Stimulated activated CD4-positive, alpha-beta T cell treated with anti-CD3 and anti-CD28 coated beads, Interleukin-4, amount 100 ng/mL, for 1 hour (primary cell): Measurements from ENCODE around the gene SEMA6D.
"Not testable (repeated sequence)": the region's sequence is repeated elsewhere in the genome, so short reads cannot be mapped to it uniquely, and the experiment has no call there.

Source experiments
- DNase-seq: peaks from one replicate; pipeline ENCODE4 v3.0.0-alpha.2; 2020

SEMA6D gene

GRCh38 chr15:47718497-47719437 lies 1.5 kb downstream of the SEMA6D start:
- DNase-seq: no peak

GRCh38 chr15:47719730-47720129 lies 2.4 kb downstream of the SEMA6D start:
- DNase-seq: no peak

GRCh38 chr15:47720555-47720954 lies 3.2 kb downstream of the SEMA6D start:
- no peak for DNase-seq

- DNase-seq: no peak
These were observed 4.4 kb downstream of the SEMA6D start for GRCh38 chr15:47721676-47722075.

DNA sequence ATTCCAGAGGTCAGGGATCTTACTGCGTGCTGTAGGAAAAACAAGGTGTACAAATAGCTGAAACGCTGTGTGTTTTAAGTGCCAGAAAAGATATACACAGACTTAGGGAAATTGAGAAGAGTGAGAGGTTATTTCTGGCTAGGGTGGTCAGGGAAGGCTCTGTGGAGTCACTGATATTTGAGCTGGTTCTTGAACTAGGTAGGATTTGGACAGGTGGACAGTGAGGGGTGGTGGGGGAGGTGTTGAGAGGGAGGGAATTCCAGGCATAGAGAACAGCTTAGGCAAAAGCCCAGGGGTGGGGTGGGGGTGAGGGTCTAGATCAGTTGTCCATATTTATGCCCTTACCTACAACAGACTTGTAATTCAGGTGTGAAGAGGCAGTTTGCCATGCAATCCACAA lies 7.0 kb downstream of the SEMA6D start:
- no peak for DNase-seq

GRCh38 chr15:47725051-47725450 lies 7.7 kb downstream of the SEMA6D start:
- no peak for DNase-seq

DNA sequence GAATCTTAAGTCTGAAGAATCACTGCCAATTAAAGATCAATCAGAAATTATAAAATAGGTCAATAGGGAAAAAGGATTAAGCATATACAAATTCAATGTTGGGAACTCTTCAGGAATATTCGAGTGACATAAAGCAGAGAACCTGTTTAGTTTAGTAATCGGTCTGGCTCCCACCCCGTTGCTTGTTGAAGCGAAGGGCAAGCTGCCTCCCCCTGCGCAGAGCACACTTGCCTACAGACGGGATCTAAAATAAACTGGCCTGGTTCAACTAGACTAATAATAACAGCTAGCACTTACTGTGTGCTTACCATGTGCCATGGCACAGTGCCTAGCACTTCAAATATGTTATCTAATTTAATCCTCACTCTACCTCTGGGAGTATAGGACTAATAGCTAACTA lies 8.6 kb downstream of the SEMA6D start:
- DNase-seq: no peak

- DNase-seq: no peak
These were observed 9.1 kb downstream of the SEMA6D start for GRCh38 chr15:47726399-47726823.

DNA sequence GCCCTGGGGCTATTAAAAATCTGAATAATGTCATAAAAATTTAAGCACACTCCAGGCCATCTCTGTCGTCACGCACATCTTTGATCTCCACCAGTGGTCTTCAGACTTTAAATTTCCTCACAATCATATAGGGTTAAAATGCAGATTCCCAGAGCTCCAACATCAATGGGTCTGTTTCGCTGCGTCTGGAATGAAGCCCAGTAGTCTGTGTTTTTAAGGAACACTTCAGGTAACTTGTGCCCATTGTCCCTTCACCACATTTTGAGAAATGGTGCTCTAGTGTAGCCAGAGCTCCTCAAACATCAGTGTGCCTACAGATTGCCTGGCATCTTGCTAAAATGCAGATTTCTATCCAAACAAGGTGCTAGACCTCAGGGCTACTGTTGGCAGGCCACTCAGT lies 9.8 kb downstream of the SEMA6D start:
- DNase-seq: no peak

DNA sequence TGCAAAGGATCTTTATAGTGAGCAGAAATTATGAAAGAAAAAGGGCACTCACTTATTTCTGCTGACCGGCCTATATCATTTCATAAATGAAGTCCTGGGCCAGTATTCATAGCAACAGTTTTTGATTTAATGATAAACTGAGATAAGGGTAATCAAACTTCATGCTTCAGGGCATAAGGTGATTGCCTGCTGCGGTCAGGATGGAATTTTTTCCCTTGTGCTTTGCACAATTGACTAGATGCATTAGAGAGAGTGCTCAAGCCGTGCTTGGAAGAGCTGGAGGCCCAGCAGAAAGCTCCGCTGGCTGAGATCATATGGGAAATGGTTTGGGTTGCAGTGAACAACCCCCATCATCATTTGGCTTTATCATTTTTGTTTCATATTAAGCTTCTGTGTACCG lies 10.4 kb downstream of the SEMA6D start:
- no peak for DNase-seq

- DNase-seq: no peak
These were observed 11.1 kb downstream of the SEMA6D start for GRCh38 chr15:47728426-47728825.

- no peak for DNase-seq
These were observed 11.6 kb downstream of the SEMA6D start for GRCh38 chr15:47728886-47729285.

GRCh38 chr15:47731230-47731629 lies 13.9 kb downstream of the SEMA6D start:
- no peak for DNase-seq

GRCh38 chr15:47732248-47732647 lies 14.9 kb downstream of the SEMA6D start:
- no peak for DNase-seq

DNA sequence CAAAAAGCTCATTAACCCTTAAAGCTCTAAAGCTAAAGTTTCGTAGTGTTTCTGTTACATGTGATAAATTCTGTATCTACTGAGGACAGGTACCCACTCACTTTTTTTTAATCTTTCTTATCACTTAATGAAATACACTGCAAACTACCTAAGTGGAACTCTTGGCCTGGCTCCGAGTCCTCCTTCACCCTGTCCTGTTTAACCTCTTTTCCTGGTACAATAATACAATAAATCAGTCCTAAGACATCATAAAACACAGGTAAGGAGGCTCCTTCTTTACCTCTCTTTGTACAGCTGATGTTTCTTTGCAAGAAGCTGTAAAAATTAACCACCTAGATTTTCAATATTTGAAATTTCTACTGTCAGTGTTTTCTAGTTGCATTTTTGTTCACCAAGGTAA lies 15.8 kb downstream of the SEMA6D start:
- no peak for DNase-seq

DNA sequence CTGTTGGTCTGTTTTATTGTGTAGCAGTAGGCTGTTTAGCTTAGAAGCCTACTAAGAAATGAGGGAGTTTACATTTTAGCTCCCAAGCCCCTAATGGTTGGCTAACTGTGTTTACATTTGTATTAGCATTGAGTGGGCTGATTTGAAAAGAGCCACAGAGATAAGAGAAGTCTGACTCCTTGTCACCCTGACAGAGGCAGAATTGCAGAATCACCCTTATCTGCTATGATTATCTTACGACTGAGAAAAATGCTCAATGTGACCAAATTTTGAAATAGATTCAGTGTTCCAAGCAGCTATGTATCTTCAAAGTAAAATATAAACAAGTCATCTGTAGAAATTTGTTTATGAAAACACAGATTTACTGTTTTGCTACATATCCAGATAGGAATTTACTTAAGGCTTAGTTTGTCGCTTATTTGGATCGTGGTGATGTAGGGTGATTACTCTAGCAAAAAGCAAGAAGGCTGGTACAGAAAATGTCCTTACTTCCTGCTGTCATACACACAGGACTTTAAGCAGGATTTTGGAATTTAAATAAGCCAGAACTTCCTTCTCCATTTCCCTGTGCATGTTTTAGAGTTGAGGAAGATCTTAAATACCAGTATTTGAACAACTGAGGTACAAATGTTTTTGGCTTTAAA lies 19.0 kb downstream of the SEMA6D start:
- DNase-seq: no peak

GRCh38 chr15:47737477-47737876 lies 20.2 kb downstream of the SEMA6D start:
- DNase-seq: no peak

- DNase-seq: not testable (repeated sequence)
These were observed 21.0 kb downstream of the SEMA6D start for GRCh38 chr15:47738144-47738825.

DNA sequence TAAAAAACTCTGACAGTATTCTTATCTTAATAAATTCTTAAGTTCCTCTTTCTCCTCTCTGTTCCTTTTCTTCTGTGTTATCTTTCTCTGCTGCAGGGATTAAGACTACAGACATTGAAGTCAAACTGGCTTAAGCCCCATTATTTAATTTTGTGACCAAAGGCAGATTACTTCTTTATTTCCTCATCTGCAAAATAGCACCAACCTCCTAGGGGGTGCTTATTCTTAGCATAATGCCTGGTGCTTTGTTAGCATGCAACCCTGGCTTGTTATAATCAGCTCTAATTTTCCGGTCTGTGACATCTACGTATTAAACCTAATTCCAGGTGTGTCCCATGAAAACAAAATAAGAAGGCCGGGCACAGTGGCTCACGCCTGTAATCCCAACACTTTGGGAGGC lies 23.8 kb downstream of the SEMA6D start:
- DNase-seq: no peak

DNA sequence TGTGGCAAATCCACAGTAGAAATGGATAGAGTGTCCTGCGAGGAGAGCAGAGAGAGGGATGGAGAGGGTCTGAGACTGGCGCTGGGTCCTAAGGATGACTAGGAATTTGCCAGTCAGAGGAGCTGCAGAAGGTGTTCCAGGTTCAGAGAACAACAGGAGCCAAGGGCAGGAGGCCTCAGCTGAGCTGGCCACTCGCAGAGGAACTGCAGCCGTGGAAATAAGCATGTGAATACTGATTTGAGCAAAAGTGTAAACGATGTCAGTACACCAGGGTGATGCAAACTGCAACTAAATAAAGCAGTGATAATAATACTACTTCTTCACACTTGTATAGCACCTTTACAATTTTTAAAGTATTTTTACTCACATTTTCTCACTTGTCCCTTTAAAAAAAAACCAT lies 24.6 kb downstream of the SEMA6D start:
- no peak for DNase-seq

DNA sequence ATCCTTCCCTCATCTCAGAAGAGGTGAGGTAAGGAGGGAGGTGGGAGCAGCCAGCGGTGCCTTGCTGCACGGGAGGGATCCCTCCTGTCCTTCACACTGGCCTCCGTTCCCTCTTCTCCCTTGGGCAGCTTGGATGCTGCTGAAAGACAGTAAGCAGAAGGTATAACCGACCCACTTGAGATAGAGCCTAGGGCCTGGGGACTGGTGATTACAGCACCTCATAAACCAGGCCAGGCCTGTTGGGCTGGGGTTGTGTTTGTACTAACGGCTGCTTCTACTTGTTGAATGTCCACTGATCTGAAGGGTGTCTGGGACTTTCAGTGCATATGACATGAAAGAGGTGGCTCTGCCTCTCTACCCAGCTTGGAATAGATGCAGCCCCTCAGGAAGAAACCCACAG lies 25.0 kb downstream of the SEMA6D start:
- no peak for DNase-seq

DNA sequence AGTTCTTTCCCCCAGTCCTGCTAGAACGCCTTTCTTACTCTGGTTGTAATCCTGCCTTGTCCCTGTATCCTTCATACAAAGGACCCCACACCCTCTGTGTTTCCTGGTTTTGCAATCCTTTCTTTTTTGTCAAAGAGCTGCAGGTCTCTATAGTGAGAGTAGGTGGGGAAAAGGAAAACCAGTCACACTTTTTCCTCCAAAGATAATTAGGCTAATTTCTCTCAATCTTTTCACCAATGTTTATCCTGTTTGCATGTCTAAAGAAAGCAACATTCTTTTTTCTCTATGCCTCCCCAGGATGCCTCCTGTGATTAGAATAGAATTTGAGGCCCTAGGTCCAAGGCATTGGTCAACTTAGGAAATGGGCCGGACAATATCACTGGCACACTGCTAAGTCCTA lies 25.4 kb downstream of the SEMA6D start:
- DNase-seq: no peak

DNA sequence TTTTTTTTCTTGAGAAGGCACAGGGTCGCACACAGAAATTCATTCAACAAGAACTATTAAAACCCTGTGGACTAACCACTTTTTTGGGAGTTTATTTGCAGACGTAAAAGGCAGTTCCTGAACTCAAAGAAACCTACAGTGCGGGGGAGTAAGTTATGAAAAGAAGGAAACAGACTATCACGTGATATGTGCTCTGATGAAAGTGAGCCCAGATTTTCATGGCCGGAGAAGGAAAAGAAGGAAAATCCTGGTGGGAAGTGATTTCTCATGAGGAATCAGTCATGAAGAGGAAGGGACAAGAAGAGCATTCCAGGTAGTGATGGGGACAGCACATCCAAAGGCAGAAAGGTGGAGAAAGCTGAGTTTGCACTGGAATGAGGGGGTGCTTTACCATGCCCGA lies 26.1 kb downstream of the SEMA6D start:
- no peak for DNase-seq

- no peak for DNase-seq
These were observed 26.6 kb downstream of the SEMA6D start for GRCh38 chr15:47743886-47744285.
